K562 (cell line): ENCODE results near the gene AKIRIN1. TPM values are rescaled to one million over a fixed set of nuclear protein-coding genes. Genes with fewer than 3 reads are reported as not detected.

Experiments used
- ATF6 ChIP-seq: sonication (generic); formaldehyde crosslinking; IDR thresholded peaks from 2 replicates; pipeline ENCODE4 v1.4.0; 2020; ENCODE audit warnings: mild to moderate bottlenecking, missing genetic modification reagents
- GABPA ChIP-seq: fragments of 200-800 bp; sonication (Bioruptor generic); conservative IDR thresholded peaks from 2 replicates; pipeline ENCODE4 v1.6.1; 2016; ENCODE audit warnings: low read depth, missing genetic modification characterization, missing compliant biosample characterization
- HOXB6 ChIP-seq: fragments of 250-450 bp; sonication (Bioruptor Pico); IDR thresholded peaks from 2 replicates; pipeline ENCODE4 v1.5.1; 2022; ENCODE audit warnings: mild to moderate bottlenecking, borderline replicate concordance
- KLF6 ChIP-seq: fragments of 250-450 bp; sonication (Bioruptor Pico); IDR thresholded peaks from 2 replicates; pipeline ENCODE4 v1.4.0; 2020; ENCODE audit warnings: mild to moderate bottlenecking, moderate library complexity, borderline replicate concordance
- NUFIP1 ChIP-seq: fragments of 450-650 bp; IDR thresholded peaks from 2 replicates; pipeline ENCODE4 v1.6.1; 2018; ENCODE audit not compliant: partially characterized antibody
- PRDM10 ChIP-seq: fragments of 450-650 bp; IDR thresholded peaks from 2 replicates; pipeline ENCODE4 v1.6.1; 2018; ENCODE audit not compliant: partially characterized antibody
- RFX5 ChIP-seq: IDR thresholded peaks from 2 replicates; pipeline ENCODE4 v1.6.1; 2011; ENCODE audit warnings: low read depth, mild to moderate bottlenecking, improper control_type of control experiment, low read length
- ZBTB1 ChIP-seq: sonication (generic); formaldehyde crosslinking; IDR thresholded peaks from 2 replicates; pipeline ENCODE4 v1.8.1; 2023; ENCODE audit warnings: missing genetic modification reagents, low read depth, mild to moderate bottlenecking, borderline replicate concordance
- ZNF165 ChIP-seq: fragments of 250-450 bp; sonication (Bioruptor Pico); IDR thresholded peaks from 2 replicates; pipeline ENCODE4 v1.4.0; 2020; ENCODE audit warnings: borderline replicate concordance
- ZNF561 ChIP-seq: fragments of 450-650 bp; formaldehyde crosslinking; conservative IDR thresholded peaks from 2 replicates; pipeline ENCODE4 v1.4.0; 2020; ENCODE audit warnings: mild to moderate bottlenecking, moderate library complexity
- ZNF778 ChIP-seq: fragments of 450-650 bp; formaldehyde crosslinking; IDR thresholded peaks from 2 replicates; pipeline ENCODE4 v1.4.0; 2020; ENCODE audit warnings: mild to moderate bottlenecking, moderate library complexity
- polyA plus RNA-seq, 8 experiments: library from polyadenylated mRNA; depleted of rRNA in 4 of 8; stranded (reverse) in 5 of 8; unstranded in 3 of 8; fragments of >200 nt; fragmentation: Nextera tagmentation in 2 of 8; fragmentation: Illumina TruSeq in 1 of 8; extraction: Ambion mirVana in 2 of 8; extraction: Trizol in 1 of 8; gene quantifications; 2 replicates each; pipeline versions ENCODE4 v1.2.1 to v1.2.3, GENCODE V29; 2011 to 2014; ENCODE audit warnings: inconsistent platforms in 1 of 8, missing spikeins in 1 of 8
- total RNA-seq, 7 experiments: library from RNA; depleted of rRNA in 6 of 7; stranded (reverse); fragments of >200 nt in 6 of 7; fragmentation: Illumina TruSeq in 2 of 7; extraction: Trizol in 2 of 7; gene quantifications; 2 replicates each; pipeline versions ENCODE4 v1.2.1 to v1.2.3, GENCODE V29; 2011 to 2021; ENCODE audit warnings: low replicate concordance in 1 of 7

The AKIRIN1 gene
- total and polyA plus RNA-seq, 9 of the 15 experiments (the other 6 are each of a cell fraction or from before 2014, with no cell fraction given): 11.5 to 139 (median 83.4) TPM

GRCh38 chr1:39026051-39026865, 35.2 kb downstream of the AKIRIN1 start, which contains the start of gene NDUFS5 (continued):
- no peak for TF ChIP-seq PRDM10
- TF ChIP-seq ZNF165: no peak
- no peak for TF ChIP-seq NUFIP1
- TF ChIP-seq ZBTB1 (CRISPR knock-in tag): 0 out of 2 replicates have a peak, but pooled peaks have one; percentile 15
- TF ChIP-seq RFX5: no peak
- TF ChIP-seq ATF6 (CRISPR knock-in tag): no peak
- no peak for TF ChIP-seq ZNF778 (CRISPR knock-in tag)
- TF ChIP-seq GABPA (tag): peak; percentile 82
- TF ChIP-seq HOXB6 (CRISPR knock-in tag): no peak
- peak; percentile 46; the same call in 1 of the 2 replicates for TF ChIP-seq KLF6
- no peak for TF ChIP-seq ZNF561
